Measurements from ENCODE around the gene ELAPOR1.

ELAPOR1 gene, protein sequence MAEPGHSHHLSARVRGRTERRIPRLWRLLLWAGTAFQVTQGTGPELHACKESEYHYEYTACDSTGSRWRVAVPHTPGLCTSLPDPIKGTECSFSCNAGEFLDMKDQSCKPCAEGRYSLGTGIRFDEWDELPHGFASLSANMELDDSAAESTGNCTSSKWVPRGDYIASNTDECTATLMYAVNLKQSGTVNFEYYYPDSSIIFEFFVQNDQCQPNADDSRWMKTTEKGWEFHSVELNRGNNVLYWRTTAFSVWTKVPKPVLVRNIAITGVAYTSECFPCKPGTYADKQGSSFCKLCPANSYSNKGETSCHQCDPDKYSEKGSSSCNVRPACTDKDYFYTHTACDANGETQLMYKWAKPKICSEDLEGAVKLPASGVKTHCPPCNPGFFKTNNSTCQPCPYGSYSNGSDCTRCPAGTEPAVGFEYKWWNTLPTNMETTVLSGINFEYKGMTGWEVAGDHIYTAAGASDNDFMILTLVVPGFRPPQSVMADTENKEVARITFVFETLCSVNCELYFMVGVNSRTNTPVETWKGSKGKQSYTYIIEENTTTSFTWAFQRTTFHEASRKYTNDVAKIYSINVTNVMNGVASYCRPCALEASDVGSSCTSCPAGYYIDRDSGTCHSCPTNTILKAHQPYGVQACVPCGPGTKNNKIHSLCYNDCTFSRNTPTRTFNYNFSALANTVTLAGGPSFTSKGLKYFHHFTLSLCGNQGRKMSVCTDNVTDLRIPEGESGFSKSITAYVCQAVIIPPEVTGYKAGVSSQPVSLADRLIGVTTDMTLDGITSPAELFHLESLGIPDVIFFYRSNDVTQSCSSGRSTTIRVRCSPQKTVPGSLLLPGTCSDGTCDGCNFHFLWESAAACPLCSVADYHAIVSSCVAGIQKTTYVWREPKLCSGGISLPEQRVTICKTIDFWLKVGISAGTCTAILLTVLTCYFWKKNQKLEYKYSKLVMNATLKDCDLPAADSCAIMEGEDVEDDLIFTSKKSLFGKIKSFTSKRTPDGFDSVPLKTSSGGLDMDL

DNA sequence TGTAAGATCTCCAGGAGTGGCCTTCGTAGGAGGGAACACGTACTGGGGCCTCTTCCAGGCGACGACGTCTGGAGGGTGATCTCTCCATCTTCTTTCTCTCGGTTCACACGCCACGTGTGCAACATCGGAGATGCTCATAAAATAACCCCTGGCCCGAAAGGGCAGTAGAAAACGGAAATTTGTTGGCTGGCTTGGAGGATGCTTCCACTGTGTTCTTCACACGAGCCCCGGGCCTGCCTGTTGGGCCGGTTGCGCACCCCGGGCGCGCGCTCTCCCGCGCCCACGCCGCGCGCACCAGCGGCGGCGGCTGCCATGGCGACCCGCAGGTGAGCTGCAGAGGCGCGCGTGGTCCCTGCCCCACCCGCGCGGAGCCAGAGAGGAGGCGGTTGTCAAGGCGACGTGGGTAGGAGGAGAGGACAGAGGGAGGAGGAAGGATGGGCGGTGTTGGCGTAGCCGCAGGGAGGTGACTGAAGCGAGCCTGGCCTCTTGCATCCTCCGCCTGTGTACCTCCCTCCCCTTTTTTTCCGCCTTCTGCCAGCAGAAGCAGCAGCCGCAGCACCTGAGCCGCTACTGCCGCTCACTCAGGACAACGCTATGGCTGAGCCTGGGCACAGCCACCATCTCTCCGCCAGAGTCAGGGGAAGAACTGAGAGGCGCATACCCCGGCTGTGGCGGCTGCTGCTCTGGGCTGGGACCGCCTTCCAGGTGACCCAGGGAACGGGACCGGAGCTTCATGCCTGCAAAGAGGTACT lies at the start of gene ELAPOR1:
Gene ELAPOR1, plus strand, starts transcription at position 526 of the 752 bp plus-strand sequence. Its CDS starts 69 bp downstream, at position 595.
- TF ChIP-seq FOXM1 (IDR thresholded peaks at IDR 0.05; ENCODE audit: borderline replicate concordance, low read depth): no peak
- 0 out of 2 replicates have a peak, but pooled peaks have one; percentile 15 for TF ChIP-seq YY1 (IDR thresholded peaks at IDR 0.05; ENCODE audit: low read depth)
- TF ChIP-seq NFIC (IDR thresholded peaks at IDR 0.05): no peak
- TF ChIP-seq EGR1 (IDR thresholded peaks at IDR 0.05): peak; percentile 37; the same call in 1 of the 2 replicates

DNA sequence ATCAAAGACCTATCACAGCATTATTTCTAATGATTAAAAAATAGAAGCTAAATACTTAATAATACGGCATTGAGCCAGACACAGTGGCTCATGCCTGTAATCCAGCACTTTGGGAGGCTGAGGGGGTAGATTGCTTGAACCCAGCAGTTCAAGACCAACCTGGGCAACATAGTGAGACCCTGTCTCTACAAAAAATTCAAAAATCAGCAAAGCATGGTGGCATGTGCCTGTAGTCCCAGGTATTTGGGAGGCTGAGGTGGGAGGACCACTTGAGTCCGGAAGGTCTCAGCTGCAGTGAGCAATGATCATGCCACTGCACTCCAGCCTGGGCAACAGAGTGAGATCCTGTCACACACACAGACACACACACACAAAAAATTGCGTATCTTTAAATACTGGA lies 48.8 kb upstream of the ELAPOR1 start:
- no peak for TF ChIP-seq RAD21 (IDR thresholded peaks at IDR 0.05; ENCODE audit: low read depth)

DNA sequence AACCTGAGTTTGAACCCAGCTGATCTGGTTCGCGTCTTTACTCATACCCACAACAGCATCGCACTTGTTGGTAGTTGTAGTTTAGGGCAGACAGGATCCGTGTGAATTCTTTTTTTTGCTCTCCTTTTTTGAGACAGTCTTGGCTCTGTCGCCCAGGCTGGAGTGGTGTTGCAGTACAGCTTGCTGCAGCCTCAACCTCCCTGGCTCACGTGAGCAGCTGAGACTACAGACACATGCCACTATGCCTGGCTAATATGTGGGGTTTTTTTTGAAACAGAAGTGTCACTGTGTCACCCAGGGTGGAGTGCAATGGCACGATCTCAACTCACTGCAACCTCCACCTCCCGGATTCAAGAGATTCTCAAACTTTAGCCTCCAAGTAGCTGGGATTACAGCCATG lies 46.0 kb upstream of the ELAPOR1 start:
- no peak for TF ChIP-seq TEAD4 (IDR thresholded peaks at IDR 0.05)
- no peak for TF ChIP-seq TAF1 (IDR thresholded peaks at IDR 0.05; ENCODE audit: low read depth)
- no peak for TF ChIP-seq CEBPB (IDR thresholded peaks at IDR 0.05)
- TF ChIP-seq YY1 (IDR thresholded peaks at IDR 0.05; ENCODE audit: low read depth): no peak
- TF ChIP-seq, protein P1, sequence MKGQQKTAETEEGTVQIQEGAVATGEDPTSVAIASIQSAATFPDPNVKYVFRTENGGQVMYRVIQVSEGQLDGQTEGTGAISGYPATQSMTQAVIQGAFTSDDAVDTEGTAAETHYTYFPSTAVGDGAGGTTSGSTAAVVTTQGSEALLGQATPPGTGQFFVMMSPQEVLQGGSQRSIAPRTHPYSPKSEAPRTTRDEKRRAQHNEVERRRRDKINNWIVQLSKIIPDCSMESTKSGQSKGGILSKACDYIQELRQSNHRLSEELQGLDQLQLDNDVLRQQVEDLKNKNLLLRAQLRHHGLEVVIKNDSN (IDR thresholded peaks at IDR 0.05): no peak
- no peak for TF ChIP-seq NFIC (IDR thresholded peaks at IDR 0.05)
- TF ChIP-seq EGR1 (IDR thresholded peaks at IDR 0.05): no peak
- TF ChIP-seq FOXM1 (IDR thresholded peaks at IDR 0.05; ENCODE audit: borderline replicate concordance, low read depth): no peak
- TF ChIP-seq CREB1 (IDR thresholded peaks at IDR 0.05; ENCODE audit: low read depth): no peak
- TF ChIP-seq EP300 (IDR thresholded peaks at IDR 0.05; ENCODE audit: borderline replicate concordance): no peak
- TF ChIP-seq, protein P2, sequence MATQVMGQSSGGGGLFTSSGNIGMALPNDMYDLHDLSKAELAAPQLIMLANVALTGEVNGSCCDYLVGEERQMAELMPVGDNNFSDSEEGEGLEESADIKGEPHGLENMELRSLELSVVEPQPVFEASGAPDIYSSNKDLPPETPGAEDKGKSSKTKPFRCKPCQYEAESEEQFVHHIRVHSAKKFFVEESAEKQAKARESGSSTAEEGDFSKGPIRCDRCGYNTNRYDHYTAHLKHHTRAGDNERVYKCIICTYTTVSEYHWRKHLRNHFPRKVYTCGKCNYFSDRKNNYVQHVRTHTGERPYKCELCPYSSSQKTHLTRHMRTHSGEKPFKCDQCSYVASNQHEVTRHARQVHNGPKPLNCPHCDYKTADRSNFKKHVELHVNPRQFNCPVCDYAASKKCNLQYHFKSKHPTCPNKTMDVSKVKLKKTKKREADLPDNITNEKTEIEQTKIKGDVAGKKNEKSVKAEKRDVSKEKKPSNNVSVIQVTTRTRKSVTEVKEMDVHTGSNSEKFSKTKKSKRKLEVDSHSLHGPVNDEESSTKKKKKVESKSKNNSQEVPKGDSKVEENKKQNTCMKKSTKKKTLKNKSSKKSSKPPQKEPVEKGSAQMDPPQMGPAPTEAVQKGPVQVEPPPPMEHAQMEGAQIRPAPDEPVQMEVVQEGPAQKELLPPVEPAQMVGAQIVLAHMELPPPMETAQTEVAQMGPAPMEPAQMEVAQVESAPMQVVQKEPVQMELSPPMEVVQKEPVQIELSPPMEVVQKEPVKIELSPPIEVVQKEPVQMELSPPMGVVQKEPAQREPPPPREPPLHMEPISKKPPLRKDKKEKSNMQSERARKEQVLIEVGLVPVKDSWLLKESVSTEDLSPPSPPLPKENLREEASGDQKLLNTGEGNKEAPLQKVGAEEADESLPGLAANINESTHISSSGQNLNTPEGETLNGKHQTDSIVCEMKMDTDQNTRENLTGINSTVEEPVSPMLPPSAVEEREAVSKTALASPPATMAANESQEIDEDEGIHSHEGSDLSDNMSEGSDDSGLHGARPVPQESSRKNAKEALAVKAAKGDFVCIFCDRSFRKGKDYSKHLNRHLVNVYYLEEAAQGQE (IDR thresholded peaks at IDR 0.05; ENCODE audit: low read depth): no peak
- TF ChIP-seq, protein P3, sequence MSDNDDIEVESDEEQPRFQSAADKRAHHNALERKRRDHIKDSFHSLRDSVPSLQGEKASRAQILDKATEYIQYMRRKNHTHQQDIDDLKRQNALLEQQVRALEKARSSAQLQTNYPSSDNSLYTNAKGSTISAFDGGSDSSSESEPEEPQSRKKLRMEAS (IDR thresholded peaks at IDR 0.05): no peak
- TF ChIP-seq TCF12 (IDR thresholded peaks at IDR 0.05; ENCODE audit: low read depth): no peak
- TF ChIP-seq RAD21 (IDR thresholded peaks at IDR 0.05; ENCODE audit: low read depth): no peak
- no peak for TF ChIP-seq ZBTB7A (IDR thresholded peaks at IDR 0.05; ENCODE audit: low read depth)

DNA sequence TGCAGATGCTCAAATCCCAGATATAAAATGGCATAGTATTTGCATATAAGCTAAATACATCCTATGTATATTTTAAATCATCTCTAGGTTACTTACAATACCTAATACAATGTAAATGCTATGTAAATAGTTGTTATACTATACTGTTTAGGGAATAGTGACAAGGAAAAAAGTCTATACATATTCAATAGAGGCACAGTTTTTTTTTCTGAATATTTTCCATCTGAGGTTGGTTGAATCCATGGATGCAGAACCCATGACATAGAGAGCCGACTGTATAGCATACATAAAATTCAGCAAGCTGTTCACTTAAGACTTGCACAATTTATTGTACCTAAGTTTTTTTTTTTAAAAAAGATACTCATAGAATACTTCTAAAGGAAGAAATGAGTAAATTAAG lies 44.6 kb upstream of the ELAPOR1 start:
- TF ChIP-seq CREB1 (IDR thresholded peaks at IDR 0.05; ENCODE audit: low read depth): no peak
- no peak for TF ChIP-seq ZBTB7A (IDR thresholded peaks at IDR 0.05; ENCODE audit: low read depth)
- no peak for TF ChIP-seq EP300 (IDR thresholded peaks at IDR 0.05; ENCODE audit: borderline replicate concordance)
- TF ChIP-seq YY1 (IDR thresholded peaks at IDR 0.05; ENCODE audit: low read depth): no peak
- TF ChIP-seq TCF12 (IDR thresholded peaks at IDR 0.05; ENCODE audit: low read depth): no peak
- TF ChIP-seq, protein P2 (IDR thresholded peaks at IDR 0.05; ENCODE audit: low read depth): no peak
- TF ChIP-seq TEAD4 (IDR thresholded peaks at IDR 0.05): no peak
- TF ChIP-seq, protein P3 (IDR thresholded peaks at IDR 0.05): no peak
- no peak for TF ChIP-seq RAD21 (IDR thresholded peaks at IDR 0.05; ENCODE audit: low read depth)
- TF ChIP-seq NFIC (IDR thresholded peaks at IDR 0.05): no peak
- TF ChIP-seq TAF1 (IDR thresholded peaks at IDR 0.05; ENCODE audit: low read depth): no peak
- TF ChIP-seq, protein P1 (IDR thresholded peaks at IDR 0.05): no peak
- no peak for TF ChIP-seq EGR1 (IDR thresholded peaks at IDR 0.05)
- no peak for TF ChIP-seq FOXM1 (IDR thresholded peaks at IDR 0.05; ENCODE audit: borderline replicate concordance, low read depth)
- TF ChIP-seq CEBPB (IDR thresholded peaks at IDR 0.05): no peak
